ENCODE data around the gene CEP68.
"Not testable (repeated sequence)": the region's sequence is repeated elsewhere in the genome, so short reads cannot be mapped to it uniquely, and the experiment has no call there.

Gene CEP68, protein sequence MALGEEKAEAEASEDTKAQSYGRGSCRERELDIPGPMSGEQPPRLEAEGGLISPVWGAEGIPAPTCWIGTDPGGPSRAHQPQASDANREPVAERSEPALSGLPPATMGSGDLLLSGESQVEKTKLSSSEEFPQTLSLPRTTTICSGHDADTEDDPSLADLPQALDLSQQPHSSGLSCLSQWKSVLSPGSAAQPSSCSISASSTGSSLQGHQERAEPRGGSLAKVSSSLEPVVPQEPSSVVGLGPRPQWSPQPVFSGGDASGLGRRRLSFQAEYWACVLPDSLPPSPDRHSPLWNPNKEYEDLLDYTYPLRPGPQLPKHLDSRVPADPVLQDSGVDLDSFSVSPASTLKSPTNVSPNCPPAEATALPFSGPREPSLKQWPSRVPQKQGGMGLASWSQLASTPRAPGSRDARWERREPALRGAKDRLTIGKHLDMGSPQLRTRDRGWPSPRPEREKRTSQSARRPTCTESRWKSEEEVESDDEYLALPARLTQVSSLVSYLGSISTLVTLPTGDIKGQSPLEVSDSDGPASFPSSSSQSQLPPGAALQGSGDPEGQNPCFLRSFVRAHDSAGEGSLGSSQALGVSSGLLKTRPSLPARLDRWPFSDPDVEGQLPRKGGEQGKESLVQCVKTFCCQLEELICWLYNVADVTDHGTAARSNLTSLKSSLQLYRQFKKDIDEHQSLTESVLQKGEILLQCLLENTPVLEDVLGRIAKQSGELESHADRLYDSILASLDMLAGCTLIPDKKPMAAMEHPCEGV

DNA sequence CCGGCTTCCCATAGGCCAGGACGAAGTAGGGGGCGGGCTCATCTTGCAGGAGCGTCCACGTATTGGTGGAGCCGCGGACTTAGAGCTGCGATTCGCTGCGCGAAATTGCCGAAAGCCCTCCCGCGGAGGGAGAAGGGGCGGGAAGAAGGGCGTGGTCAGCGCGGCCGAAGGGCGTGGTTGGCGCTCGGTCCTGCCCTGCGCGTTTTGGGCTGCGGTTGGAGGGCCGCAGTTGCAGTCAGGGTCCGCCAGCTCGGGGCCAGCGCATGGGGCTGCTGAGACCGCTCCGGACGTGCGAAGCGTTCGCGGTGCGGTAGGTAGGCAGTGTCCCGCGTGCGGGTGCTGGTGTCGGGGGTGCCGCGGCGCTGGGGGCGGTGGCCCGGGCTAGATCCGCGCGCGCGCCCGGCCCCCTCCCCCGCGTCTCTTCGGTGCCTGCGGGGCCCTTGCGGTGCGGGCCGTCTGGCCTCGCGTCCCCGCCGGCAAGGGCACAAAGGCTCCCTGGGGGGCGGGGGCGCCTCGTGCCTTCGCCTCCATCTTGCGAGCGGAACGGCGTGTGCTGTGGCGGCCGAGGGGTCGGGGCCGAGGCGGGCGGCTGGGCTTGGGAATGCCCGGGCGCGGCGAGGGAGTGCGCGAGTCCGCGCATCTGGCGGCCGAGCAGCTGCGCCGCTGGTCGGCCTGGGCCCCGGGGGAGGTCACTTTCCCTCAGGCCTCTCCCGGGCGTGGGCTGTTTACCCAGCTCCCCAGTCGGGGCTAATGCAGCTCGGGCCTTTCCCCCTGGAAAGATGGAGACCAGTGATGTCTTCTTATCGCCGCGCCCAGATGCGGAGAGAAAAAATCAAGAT is at the start of gene CEP68:
Gene CEP68, plus strand, starts transcription at position 202 of the 839 bp plus-strand sequence. CDS start 13,029 bp downstream, outside the sequence.
- peak; percentile 96 for DNase-seq

DNA sequence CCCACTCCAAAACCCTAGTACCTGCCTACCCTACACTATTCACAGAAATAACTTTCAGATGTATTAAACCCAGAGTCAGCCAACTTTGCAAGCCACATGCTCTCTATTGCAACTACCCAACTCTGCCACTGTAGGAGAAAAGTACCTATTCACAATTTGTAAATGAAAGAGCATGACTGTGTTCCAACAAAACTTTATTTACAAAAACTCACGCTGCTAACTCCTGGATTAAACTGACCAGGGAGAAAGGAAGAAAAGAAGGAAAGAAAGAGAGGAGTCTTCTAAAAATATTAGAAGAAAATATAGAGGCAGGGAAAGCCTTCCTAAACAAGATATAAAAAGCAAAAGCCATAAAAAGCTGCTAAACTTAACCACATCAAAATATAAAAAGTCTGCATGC is 42.4 kb upstream of the CEP68 start:
- DNase-seq: no peak

DNA sequence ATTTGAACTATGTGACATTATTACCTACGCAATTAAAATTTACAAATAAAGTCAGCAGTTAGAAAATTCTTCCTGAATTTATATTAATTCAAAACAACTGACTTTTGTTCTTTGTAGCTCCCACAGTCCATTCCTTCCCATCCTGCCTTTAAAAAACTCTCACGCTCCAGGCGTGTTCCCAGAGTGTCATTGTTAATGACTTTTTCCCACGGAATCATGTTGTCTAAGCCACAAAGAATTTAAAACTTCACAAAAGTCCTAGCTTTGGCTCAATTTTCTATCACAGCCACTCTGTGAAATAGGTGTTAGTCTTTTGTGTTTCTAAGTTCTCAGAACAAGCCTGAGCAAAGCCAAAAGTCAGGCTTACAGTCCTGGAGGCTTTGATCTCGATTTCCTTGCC is 40.5 kb upstream of the CEP68 start:
- no peak for DNase-seq

DNA sequence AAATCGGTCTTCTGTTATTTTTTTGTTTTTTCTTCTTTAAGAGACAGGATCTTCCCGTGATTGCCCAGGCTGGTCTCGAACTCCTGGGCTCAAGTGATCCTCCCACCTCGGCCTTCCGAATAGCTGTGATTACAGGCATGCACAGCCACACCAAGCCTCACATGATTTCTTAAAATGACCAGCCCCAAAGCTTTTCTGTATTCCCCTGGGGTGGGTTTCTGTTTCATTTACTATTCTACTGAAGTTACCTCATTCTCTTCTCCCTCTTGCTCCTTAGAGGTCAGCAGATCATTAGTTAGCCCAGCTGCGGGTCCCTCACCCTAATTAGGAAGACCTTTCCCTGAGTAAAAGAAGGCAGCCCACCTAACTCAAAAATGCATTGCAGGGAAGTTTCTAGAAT is 39.4 kb upstream of the CEP68 start:
- DNase-seq: no peak

DNA sequence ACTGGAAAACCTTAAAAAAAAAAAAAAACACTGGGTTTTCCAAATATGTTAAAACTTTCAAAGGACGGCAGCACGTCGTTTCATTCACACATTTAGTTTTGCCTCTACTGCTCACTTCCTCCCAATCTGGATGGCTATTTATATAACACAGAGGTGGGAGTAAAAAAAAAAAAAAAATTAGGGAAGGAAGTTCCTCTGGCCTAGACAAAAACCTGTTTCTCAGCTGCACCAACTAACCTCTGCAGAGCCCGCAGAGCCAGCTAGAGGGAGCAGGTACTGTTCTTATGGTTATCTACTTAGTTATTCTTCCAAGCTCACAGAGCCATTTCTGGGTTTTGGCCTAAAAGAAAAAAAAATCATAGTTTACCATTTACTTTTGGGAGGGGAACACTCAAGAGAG is 38.9 kb upstream of the CEP68 start:
- no peak for DNase-seq

DNA sequence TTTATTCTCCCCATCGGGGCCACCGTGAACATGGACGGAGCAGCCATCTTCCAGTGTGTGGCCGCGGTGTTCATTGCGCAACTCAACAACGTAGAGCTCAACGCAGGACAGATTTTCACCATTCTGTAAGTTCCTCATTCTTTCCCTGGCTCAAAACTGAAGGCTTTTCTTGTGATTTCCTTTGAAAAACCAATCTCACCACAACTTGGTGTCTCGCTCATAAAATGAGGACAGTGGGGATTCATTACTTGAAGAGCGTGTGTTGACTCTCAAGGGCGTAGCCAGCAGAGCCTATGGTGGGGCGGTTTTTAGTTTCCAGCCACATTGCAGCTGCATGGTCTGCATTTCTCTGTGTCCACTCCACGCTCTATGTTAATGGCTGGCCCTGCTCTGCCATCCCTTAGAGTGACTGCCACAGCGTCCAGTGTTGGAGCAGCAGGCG is 38.1 kb upstream of the CEP68 start:
- DNase-seq: no peak

DNA sequence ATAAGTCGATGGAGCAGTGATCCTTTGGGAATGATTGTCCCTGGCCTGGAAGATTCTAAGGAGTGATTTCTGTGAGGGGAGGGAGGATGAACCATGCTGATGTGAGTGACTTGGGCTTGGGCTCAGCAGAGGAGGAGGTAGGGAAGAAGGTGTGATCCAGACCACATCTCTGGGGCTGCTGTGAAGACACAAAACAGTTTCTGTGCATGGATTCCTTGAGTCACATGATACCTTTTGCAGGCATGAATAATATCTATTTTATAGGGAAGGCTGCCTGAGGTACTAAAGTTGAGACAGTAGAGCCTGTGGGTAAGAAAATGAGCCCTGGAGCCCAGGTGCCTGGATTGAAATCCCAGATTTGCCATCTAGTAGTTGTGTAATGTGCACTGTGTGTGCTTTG is 37.2 kb upstream of the CEP68 start:
- DNase-seq: no peak

DNA sequence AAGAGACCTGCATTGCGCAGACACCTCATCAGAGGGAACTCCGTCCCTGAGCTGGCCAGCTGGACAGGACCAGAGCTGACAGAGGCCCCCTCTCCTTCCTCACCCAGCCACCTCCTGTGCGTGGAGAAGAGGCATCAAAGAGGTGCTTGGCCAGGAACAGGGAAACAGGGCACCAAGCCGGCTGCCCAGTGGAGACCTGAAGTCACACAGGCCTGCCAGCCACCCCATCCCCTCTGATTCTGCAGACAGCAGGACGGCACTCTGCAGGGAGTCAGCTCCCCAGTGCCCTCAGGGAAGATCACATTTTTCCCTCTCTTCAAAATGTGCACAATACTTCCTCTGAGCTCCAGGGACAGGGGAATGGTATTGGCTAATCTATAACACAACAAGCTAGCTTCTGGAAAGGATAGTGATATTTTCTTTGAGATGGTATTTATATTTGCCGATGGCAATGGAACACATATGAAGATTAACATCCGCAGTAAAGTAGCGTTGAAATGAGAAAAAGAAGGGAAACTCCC is 36.5 kb upstream of the CEP68 start:
- DNase-seq: no peak

DNA sequence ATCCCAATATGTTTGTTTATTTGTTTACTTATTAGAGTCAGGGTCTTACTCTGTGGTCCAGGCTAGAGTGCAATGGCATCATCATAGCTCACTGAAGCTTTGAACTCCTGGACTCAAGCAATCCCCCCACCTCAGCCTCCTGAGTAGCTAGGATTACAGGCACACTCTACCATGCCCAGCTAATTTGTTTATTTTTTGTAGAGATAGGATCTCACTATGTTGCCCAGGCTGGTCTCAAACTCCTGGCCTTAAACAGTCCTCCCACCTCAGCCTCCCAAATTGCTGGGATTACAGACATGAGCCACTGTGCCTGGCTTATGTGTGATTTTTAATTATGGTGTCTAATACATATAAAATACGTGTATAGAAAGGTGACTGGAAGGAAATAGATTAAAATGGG is 36.0 kb upstream of the CEP68 start:
- DNase-seq: not testable (repeated sequence)

DNA sequence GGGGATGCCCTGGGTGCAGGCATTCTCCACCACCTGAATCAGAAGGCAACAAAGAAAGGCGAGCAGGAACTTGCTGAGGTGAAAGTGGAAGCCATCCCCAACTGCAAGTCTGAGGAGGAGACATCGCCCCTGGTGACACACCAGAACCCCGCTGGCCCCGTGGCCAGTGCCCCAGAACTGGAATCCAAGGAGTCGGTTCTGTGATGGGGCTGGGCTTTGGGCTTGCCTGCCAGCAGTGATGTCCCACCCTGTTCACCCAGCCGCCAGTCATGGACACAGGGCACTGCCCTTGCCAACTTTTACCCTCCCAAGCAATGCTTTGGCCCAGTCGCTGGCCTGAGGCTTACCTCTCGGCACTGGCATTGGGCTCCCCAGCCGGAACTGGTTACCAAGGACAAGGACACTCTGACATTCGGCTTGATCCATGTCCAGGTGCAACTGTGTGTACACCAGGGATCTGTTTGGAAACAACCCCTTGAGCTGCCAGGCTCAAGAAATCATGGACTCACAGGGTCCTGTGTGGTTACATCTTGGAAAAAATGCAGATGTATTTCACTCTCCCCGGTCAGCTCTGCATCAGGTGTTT is 35.2 kb upstream of the CEP68 start:
- DNase-seq: no peak

DNA sequence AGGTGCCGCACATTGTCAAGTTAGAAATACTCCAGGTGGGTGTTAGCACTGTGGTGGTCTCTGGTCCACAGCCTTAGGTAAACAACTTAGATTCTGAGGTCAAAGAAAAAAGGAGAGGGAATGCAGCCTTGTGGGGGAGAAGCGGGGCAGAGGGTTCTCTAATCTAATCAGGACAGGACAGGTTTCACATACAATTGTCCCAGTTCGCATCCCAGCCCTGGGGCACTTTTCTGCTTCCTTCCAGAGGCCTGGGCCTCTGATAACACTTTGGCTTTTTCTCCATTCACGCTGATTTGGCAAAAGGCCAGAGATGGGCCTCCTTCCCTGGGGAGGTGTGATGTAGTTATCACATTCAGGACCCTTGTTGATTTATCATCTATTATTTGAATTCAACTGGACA is 34.5 kb upstream of the CEP68 start:
- no peak for DNase-seq

DNA sequence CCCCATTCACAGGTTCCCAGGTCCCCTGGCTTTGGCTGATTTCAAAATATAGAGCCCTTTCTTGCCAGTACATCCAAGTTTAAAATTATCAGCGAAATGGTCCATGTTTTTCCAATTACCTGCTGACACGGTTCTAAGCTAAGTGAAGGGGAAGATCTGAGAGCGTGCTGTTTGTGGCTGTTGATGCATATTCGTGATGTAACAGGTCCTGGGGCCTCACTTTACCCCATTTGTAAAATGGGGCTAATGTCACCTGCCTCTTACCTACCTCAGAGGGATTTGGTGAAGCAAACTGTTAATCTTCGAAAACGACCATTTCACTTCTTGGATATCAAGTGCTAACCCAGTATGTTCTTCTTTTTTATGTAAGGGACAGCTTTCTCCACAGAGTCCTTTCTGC is 34.0 kb upstream of the CEP68 start:
- no peak for DNase-seq

DNA sequence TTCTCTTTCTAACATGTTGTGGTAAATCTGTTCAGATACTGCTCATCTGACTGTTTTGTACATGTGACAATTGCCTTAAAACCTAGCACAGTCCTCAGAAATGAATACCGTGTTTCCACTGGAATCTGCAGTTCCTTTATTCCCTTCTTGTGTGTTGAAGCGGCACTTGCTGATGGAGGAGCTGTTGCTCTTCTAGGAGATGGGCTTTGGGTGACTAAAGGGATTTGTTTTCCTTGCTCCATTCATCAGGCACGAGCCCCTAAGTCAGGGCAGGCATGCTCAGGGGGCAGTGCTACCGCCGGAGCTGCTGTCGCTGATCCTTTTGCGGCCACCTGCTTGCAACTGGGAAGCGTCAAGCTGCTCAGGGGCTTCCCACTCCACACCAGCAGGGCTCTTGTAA is 32.5 kb upstream of the CEP68 start:
- DNase-seq: no peak

DNA sequence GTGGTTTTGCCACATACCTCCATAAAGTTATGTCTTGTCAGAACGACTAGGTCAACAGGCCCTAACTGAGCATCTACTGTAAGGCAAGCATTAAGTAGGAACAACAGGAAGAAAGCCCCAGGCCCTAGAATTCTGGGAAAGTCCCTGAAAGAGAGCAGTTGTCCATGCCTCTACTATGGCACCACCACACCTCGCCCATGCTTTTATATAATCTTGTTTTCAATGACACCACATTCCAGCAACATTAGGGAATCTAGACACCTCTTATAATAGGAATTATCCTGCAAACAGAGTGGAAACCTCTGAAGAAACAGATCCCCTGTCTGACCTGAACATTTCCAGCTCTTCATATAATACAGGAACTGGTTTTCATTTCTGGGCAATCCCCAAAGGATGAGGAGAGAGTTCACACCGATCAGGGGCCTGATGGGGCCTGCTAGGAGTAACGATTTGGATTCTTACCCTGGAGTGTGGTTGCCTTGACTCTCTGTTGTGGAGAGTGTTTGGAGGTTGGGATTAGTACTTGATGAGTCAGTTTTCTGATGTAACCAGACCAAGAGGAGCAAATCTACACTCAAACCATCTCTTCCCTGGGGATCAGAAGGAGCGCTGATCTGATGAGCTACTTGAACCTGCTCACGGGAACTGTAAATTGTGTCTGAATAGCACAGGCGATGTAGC is 31.9 kb upstream of the CEP68 start:
- DNase-seq: no peak

DNA sequence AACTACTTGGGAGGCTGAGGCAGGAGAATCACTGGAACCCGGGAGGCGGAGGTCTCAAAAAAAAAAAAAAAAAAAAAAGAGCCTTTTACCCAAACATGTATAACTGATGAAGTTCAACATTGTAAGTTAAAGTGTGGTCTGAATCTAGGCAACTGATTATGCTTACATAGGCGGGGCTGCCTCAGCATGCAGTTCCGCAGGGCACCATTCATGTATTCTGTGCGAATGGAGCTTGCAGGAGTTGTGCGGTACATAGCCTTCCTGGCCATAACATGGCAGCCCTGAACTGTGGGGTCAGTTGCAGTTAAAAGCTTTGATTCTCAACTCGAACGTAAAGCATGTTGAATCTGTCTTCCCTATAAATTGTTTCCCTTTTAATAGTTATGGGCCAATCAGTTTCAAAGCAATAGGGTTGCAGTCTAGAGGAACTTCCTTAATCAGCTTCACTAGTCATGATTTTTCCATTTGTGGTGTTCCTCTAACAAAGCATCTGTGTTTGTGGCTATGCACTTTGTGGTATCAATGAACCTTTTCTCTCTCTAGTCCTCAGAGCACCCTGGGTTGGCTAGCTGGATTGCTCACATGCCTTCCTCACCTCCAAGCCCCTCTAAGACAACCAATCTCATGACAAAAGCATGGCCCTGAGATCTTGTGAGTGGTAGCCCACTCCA is 30.6 kb upstream of the CEP68 start:
- no peak for DNase-seq

DNA sequence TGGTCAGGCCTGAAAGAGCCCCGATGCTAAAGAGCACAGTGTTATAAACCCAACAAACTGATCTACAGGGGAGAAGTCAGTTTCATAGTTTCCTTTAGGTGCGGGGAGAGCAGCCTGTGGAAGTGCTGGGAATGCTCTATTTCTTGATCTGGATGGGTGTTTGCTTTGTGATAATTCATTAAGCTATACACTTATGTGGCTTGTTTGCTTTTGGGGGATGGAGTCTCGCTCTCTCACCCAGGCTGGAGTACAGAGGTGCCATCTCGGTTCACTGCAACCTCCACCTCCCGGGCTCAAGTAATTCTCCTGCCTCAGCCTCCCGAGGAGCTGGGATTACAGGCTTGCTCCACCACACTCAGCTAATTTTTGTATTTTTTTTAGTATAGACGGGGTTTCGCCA is 30.1 kb upstream of the CEP68 start:
- DNase-seq: no peak

DNA sequence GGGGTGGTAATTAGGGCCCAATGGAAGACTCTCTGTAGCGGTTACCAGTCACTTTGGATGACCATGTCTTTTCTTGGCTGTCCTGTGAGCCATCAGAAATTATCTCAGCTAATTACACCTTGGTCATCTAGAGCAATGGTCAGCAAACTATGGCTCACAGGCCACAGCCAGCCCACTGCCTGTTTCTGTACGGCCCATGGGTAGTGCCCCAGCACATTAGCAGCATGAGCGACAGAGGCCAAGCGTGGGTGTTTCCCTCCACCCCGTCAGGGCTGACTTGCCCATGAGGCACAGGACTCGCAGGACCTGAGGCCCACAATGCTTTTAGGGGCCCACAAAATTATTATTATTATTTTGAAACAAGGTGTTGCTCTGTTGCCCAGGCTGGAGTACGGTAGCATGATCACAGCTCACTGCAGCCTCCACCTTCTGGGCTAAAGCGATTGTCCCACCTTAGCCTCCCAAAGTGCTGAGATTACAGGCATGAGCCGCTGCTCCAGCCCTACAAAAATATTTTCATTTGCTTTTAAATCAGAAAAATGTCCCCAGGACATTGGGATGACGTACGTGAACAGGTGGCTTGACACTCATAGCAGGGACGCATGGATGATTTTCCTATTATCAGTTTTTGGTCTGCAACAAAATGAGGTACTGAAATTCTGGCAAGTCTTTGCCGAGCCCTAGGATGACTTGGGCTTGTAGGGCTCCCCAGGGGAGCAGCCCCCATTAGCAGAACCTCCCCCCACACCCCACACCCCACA is 29.3 kb upstream of the CEP68 start:
- no peak for DNase-seq

DNA sequence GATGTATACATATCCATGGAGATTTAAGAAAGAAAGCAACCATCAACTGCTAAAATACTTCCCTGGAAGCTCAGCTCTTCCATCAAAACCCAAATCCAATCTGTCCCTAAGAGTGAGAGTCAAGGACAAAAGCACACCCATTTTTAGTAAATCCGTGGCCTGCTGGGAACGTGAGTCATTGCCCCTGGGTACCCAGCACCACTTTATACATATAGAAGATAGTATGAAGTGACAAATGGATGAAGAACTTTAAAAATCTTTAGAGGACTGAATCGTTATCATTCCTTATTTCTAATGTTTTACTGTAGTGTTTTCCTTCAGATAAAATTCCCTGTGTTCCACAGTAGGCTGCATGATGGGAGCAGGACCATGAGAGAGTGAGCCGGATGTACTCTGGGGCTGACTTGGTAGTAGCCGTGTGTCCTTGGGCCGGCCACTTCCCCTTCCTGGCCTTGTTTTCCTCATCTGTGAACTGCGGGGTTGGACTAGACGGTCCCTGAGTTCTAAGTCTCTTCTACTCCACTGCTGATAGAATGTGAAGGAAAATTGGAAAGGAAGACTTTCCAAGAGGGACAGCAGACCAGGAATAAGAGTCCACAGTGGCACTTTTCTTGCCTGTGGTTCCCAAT is 28.5 kb upstream of the CEP68 start:
- DNase-seq: no peak

DNA sequence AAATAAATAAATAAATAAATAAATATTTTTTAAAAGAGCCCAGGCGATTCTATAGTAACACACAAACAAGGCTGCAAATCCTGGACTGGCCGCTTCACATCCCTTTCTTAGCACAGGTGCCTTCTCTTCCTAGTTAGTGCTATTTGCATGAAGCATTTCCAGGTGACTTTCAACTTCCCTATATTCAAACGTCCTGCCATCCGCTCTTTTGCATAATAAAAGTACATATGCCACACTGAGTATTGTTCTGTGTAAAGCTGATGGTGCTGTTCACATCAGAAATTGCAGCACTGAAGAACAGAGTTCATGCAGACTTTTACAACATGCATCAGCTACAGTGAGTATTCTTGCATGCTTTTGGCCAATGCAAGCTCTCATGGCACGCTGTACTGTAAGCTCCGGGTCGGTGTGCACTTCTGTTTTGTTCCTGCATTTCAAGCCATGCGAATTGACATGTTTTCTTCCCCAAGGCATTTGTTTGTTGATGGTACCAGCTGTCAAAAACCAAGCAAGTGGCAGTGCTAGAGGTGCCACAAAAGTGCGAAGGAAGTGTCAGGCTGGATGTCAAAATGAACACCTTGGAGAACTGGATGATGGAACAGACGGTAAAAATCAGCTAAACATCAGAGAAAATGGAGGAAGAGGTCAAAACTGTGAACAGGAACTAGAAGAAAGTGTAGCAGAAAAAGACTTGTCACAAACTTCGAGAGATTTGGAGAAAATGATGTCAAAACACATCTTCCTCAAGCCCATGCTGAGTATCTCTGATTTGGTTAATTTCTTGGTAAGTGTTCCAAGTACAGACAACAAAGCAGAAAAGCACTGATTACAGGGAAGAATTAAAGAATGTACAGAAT is 25.5 kb upstream of the CEP68 start:
- DNase-seq: no peak
